CD1c-positive myeloid dendritic cell (primary cell): Measurements from ENCODE around the gene MEG3.
"Not testable (repeated sequence)": the region's sequence is repeated elsewhere in the genome, so short reads cannot be mapped to it uniquely, and the experiment has no call there.

ENCODE experiments used
- DNase-seq: peaks from one replicate; pipeline ENCODE4 v3.0.0-alpha.2; 2016; ENCODE audit errors: extremely low spot score

MEG3 gene

GRCh38 chr14:100788942-100789341 lies 37.0 kb upstream of the MEG3 start:
- no peak for DNase-seq

GRCh38 chr14:100789460-100790417 lies 36.2 kb upstream of the MEG3 start:
- no peak for DNase-seq

- no peak for DNase-seq
Observed at GRCh38 chr14:100790502-100791347, 35.2 kb upstream of the MEG3 start.

GRCh38 chr14:100791348-100791735 lies 34.6 kb upstream of the MEG3 start:
- DNase-seq = no peak

GRCh38 chr14:100791995-100792394 lies 33.9 kb upstream of the MEG3 start:
- no peak for DNase-seq

- DNase-seq = no peak
Observed at GRCh38 chr14:100796946-100797345, 29.0 kb upstream of the MEG3 start.

GRCh38 chr14:100800041-100800440 lies 25.9 kb upstream of the MEG3 start:
- no peak for DNase-seq

- not testable (repeated sequence) for DNase-seq
Observed at GRCh38 chr14:100801433-100801832, 24.5 kb upstream of the MEG3 start.

- DNase-seq = no peak
Observed at GRCh38 chr14:100802179-100802578, 23.7 kb upstream of the MEG3 start.

- no peak for DNase-seq
Observed at GRCh38 chr14:100802766-100803165, 23.2 kb upstream of the MEG3 start.

- no peak for DNase-seq
Observed at GRCh38 chr14:100803226-100803625, 22.7 kb upstream of the MEG3 start.

- DNase-seq = no peak
Observed at GRCh38 chr14:100803676-100804075, 22.2 kb upstream of the MEG3 start.

GRCh38 chr14:100804138-100804537 lies 21.8 kb upstream of the MEG3 start:
- no peak for DNase-seq

GRCh38 chr14:100804558-100805309 lies 21.2 kb upstream of the MEG3 start:
- no peak for DNase-seq

- DNase-seq = no peak
Observed at GRCh38 chr14:100806386-100806785, 19.5 kb upstream of the MEG3 start.

GRCh38 chr14:100807496-100807895 lies 18.4 kb upstream of the MEG3 start:
- DNase-seq = no peak

- DNase-seq = no peak
Observed at GRCh38 chr14:100807979-100808734, 17.8 kb upstream of the MEG3 start.

- no peak for DNase-seq
Observed at GRCh38 chr14:100810435-100810834, 15.5 kb upstream of the MEG3 start.

- DNase-seq = no peak
Observed at GRCh38 chr14:100810861-100811461, 15.0 kb upstream of the MEG3 start.

GRCh38 chr14:100813291-100813690 lies 12.6 kb upstream of the MEG3 start:
- DNase-seq = no peak
